Activated naive CD4-positive, alpha-beta T cell treated with anti-CD3 and anti-CD28 coated beads, Interleukin-2, amount 10 ng/mL, durations not matched to agents 7 days and 5 days (primary cell): ENCODE measurements around the gene IL3.

Source experiments
- CTCF ChIA-PET: fragments of 350-600 bp; sonication (Branson Sonifier 250); formaldehyde crosslinking; loops from one replicate; lab custom pipeline; 2021; ENCODE audit warnings: antibody characterized with exemption; lab: Charles Lee
- DNase-seq: peaks from one replicate; pipeline ENCODE4 v3.0.0-alpha.2; 2020
- H3K27ac Mint-ChIP-seq: one replicate; pipeline ENCODE4 v1.8.0; 2021; ENCODE audit warnings: mild to moderate bottlenecking, moderate library complexity, mixed read lengths
- H3K27me3 Mint-ChIP-seq: one replicate; pipeline ENCODE4 v1.8.0; 2021; ENCODE audit warnings: mild to moderate bottlenecking, mixed read lengths
- H3K36me3 Mint-ChIP-seq: one replicate; pipeline ENCODE4 v1.8.0; 2021; ENCODE audit warnings: mixed read lengths
- H3K4me1 Mint-ChIP-seq: one replicate; pipeline ENCODE4 v1.8.0; 2021; ENCODE audit warnings: mixed read lengths
- H3K4me3 Mint-ChIP-seq: one replicate; pipeline ENCODE4 v1.8.0; 2021; ENCODE audit warnings: mild to moderate bottlenecking, moderate library complexity, mixed read lengths
- H3K9me3 Mint-ChIP-seq: one replicate; pipeline ENCODE4 v1.8.0; 2021; ENCODE audit warnings: mixed read lengths

The IL3 gene

GRCh38 chr5:132060501-132061161 is at the start of gene IL3:
IL3 (plus strand) TSS chr5:132060655; CDS start chr5:132060707, 52 bp downstream.
- peaks cover 60% of the 10 kb centered on the region for H3K27me3 Mint-ChIP-seq
- CTCF ChIA-PET = interaction anchor here (3.5 to 5.7 kb wide), 4 partner anchors 48 to 471 kb away, joined by 11 to 64 read pairs (median 34); no protein-coding TSS in a partner anchor
- no peak within 1 kb of the TSS for H3K4me3 Mint-ChIP-seq
- H3K36me3 Mint-ChIP-seq = no peaks in the 10 kb centered on the region
- H3K4me1 Mint-ChIP-seq = peaks cover 54% of the 10 kb centered on the region
- no peaks in the 10 kb centered on the region for H3K9me3 Mint-ChIP-seq
- peak within 1 kb of the TSS; percentile 24 for H3K27ac Mint-ChIP-seq
- DNase-seq = peak; percentile 13

DNA sequence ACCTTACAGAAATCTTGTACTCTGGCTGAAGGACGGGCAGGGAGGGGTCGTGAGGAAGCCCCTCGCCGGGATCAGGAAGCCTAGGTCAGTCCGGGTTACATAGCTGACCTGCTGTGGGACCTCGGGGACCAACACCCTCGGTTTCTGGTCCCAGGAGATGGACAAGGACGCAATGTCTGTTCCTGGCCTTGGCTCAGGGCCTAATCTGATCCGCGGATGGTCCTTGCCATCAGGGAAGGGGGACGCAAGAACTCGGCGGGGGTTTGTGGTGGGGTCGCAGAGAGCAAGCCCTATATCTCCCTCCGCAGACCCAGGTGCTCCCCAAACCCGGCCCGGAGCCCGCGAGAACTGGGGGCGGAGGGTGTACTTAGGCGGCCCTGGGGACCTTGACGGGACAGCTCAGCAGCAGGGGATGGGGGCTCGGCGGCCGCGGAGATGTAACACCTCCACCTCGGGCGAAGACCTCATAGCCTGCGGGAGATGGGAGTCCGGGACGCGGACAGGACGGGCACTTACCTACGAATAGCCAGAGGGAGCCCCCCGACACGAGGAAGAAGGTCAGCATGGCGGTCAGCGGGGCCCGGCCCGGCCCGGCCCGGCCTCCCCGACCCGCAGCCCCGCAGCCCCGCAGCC is 49.4 kb upstream of the IL3 start:
- H3K4me3 Mint-ChIP-seq = peak overlapping the region; percentile 67
- no peak overlapping the region for H3K27ac Mint-ChIP-seq
- peaks cover 86% of the 10 kb centered on the region for H3K27me3 Mint-ChIP-seq
- CTCF ChIA-PET = interaction anchor here (1.4 to 8.0 kb wide), 4 partner anchors 8 to 421 kb away, joined by 3 to 211 read pairs (median 34); partner anchors contain the start of gene IL3
- no peaks in the 10 kb centered on the region for H3K36me3 Mint-ChIP-seq
- peaks cover 30% of the 10 kb centered on the region for H3K4me1 Mint-ChIP-seq
- no peaks in the 10 kb centered on the region for H3K9me3 Mint-ChIP-seq
- DNase-seq = no peak

DNA sequence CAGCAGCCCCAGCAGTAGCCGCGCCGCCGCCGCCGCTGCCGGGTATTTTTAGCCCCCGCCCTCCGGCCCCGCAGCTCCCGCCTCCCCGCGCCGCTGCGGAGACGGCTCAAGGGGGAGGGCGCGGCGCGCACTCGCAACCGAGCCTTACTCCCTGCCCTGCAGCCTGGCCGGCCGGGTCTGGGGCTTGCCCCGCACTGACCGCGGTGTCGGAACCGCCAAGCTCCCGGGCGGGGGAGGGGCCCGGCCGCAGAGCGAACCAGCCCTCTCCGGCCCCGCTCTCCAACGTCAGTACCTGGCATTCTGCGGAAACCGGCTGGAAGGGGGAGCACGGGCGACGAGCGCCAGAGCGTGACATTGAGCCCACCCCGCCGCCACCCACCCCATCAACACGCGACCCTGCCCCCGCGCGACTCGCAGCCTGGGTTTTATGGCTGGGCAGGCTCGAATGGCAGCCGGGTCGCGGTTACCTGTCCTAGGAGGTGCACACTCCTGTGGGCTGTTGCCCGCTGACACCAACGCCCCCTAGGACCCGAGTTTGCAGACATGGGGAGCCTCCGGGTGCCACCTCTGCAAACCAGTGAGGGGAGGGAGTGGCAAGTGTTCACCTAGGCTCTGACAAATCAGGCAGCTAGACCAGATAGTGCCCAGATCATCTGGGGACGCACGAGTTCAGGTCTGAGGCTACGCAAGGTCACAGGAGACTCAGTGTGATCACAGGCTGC is 48.7 kb upstream of the IL3 start, which contains the start of gene ACSL6:
TSS of gene ACSL6 (minus strand) at position 37 of the 722 bp plus-strand sequence. CDS start 105 bp downstream, outside the sequence.
- Mint-ChIP-seq H3K36me3 (no peaks in the 10 kb centered on the region), H3K4me1 (peaks cover 37% of the 10 kb centered on the region), H3K4me3 (peak within 1 kb of the TSS; percentile 67), H3K9me3 (no peaks in the 10 kb centered on the region), H3K27ac (no peak within 1 kb of the TSS), H3K27me3 (peaks cover 89% of the 10 kb centered on the region)
- DNase-seq = peak; percentile 62
- CTCF ChIA-PET = interaction anchor here (1.4 to 8.0 kb wide), 4 partner anchors 8 to 421 kb away, joined by 3 to 211 read pairs (median 7); no protein-coding TSS in a partner anchor

- H3K36me3 Mint-ChIP-seq = no peaks in the 10 kb centered on the region
- peak overlapping the region; percentile 50 for H3K4me3 Mint-ChIP-seq
- peaks cover 92% of the 10 kb centered on the region for H3K27me3 Mint-ChIP-seq
- DNase-seq = peak; percentile 57
- no peak overlapping the region for H3K27ac Mint-ChIP-seq
- peaks cover 41% of the 10 kb centered on the region for H3K4me1 Mint-ChIP-seq
- no peaks in the 10 kb centered on the region for H3K9me3 Mint-ChIP-seq
- CTCF ChIA-PET = interaction anchor here (1.4 to 8.0 kb wide), 4 partner anchors 50 to 423 kb away, joined by 3 to 211 read pairs (median 8); no protein-coding TSS in a partner anchor
These were observed 48.0 kb upstream of the IL3 start for GRCh38 chr5:132012371-132013005.

GRCh38 chr5:132013006-132013689 is 47.3 kb upstream of the IL3 start:
- no peak overlapping the region for H3K4me3 Mint-ChIP-seq
- CTCF ChIA-PET = interaction anchor here (1.4 to 1.7 kb wide), 2 partner anchors 49 to 424 kb away, joined by 5 to 11 read pairs; no protein-coding TSS in a partner anchor
- peaks cover 95% of the 10 kb centered on the region for H3K27me3 Mint-ChIP-seq
- H3K9me3 Mint-ChIP-seq = no peaks in the 10 kb centered on the region
- H3K36me3 Mint-ChIP-seq = no peaks in the 10 kb centered on the region
- no peak overlapping the region for H3K27ac Mint-ChIP-seq
- H3K4me1 Mint-ChIP-seq = peaks cover 43% of the 10 kb centered on the region
- DNase-seq = no peak

- no peak overlapping the region for H3K4me3 Mint-ChIP-seq
- H3K4me1 Mint-ChIP-seq = peaks cover 44% of the 10 kb centered on the region
- CTCF ChIA-PET = interaction anchor here (1.7 kb wide), 1 partner anchor 424 kb away, joined by 5 read pairs; no protein-coding TSS in a partner anchor
- no peak for DNase-seq
- peaks cover 92% of the 10 kb centered on the region for H3K27me3 Mint-ChIP-seq
- H3K27ac Mint-ChIP-seq = no peak overlapping the region
- no peaks in the 10 kb centered on the region for H3K36me3 Mint-ChIP-seq
- H3K9me3 Mint-ChIP-seq = no peaks in the 10 kb centered on the region
These were observed 46.7 kb upstream of the IL3 start for GRCh38 chr5:132013711-132014110.

GRCh38 chr5:132016721-132017250 is 43.7 kb upstream of the IL3 start:
- no peaks in the 10 kb centered on the region for H3K9me3 Mint-ChIP-seq
- CTCF ChIA-PET = interaction anchor here (3.7 kb wide), 1 partner anchor 9 kb away, joined by 12 read pairs; no protein-coding TSS in a partner anchor
- DNase-seq = no peak
- H3K27ac Mint-ChIP-seq = no peak overlapping the region
- peaks cover 69% of the 10 kb centered on the region for H3K27me3 Mint-ChIP-seq
- no peak overlapping the region for H3K4me3 Mint-ChIP-seq
- H3K4me1 Mint-ChIP-seq = peaks cover 57% of the 10 kb centered on the region
- no peaks in the 10 kb centered on the region for H3K36me3 Mint-ChIP-seq

DNA sequence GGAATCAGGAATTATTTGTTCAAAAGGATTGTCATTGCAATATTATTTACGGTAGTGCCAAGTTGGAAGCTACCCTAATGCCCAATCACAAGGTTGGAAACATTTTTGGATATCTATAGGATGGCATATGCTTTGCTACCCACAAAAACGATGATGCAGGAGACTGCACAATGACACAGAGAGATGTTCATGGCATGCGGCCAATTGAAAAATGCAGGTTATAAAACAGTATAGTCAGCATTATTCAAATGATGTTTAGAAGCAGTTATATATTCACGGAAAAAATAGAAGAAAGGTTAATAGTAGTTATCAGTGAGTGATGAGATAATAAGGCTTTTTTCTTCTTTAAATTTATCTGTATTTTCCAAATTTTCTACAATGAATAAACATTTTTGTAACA is 43.1 kb upstream of the IL3 start:
- peaks cover 52% of the 10 kb centered on the region for H3K4me1 Mint-ChIP-seq
- H3K27ac Mint-ChIP-seq = no peak overlapping the region
- CTCF ChIA-PET = interaction anchor here (0.7 to 3.7 kb wide), 2 partner anchors 10 to 46 kb away, joined by 3 to 12 read pairs; no protein-coding TSS in a partner anchor
- H3K36me3 Mint-ChIP-seq = no peaks in the 10 kb centered on the region
- no peak overlapping the region for H3K4me3 Mint-ChIP-seq
- H3K9me3 Mint-ChIP-seq = no peaks in the 10 kb centered on the region
- peaks cover 63% of the 10 kb centered on the region for H3K27me3 Mint-ChIP-seq
- DNase-seq = no peak

- no peak overlapping the region for H3K27ac Mint-ChIP-seq
- peaks cover 56% of the 10 kb centered on the region for H3K4me1 Mint-ChIP-seq
- DNase-seq = no peak
- peaks cover 57% of the 10 kb centered on the region for H3K27me3 Mint-ChIP-seq
- H3K4me3 Mint-ChIP-seq = no peak overlapping the region
- CTCF ChIA-PET = interaction anchor here (0.7 to 3.7 kb wide), 2 partner anchors 10 to 45 kb away, joined by 3 to 12 read pairs; no protein-coding TSS in a partner anchor
- H3K9me3 Mint-ChIP-seq = no peaks in the 10 kb centered on the region
- no peaks in the 10 kb centered on the region for H3K36me3 Mint-ChIP-seq
These were observed 42.5 kb upstream of the IL3 start for GRCh38 chr5:132017738-132018625.

- Mint-ChIP-seq H3K27ac (peak overlapping the region; percentile 97), H3K36me3 (no peaks in the 10 kb centered on the region), H3K27me3 (peaks cover 43% of the 10 kb centered on the region), H3K9me3 (no peaks in the 10 kb centered on the region), H3K4me1 (peaks cover 61% of the 10 kb centered on the region), H3K4me3 (peak overlapping the region; percentile 13)
- CTCF ChIA-PET = interaction anchor here (0.8 to 3.7 kb wide), 7 partner anchors 8 to 430 kb away, joined by 3 to 12 read pairs (median 4); partner anchors contain the start of gene ACSL6
- DNase-seq = no peak
These were observed 41.1 kb upstream of the IL3 start for GRCh38 chr5:132019337-132019736.

- H3K27ac Mint-ChIP-seq = peak overlapping the region; percentile 97
- H3K4me3 Mint-ChIP-seq = peak overlapping the region; percentile 52
- H3K27me3 Mint-ChIP-seq = peaks cover 38% of the 10 kb centered on the region
- peaks cover 61% of the 10 kb centered on the region for H3K4me1 Mint-ChIP-seq
- no peaks in the 10 kb centered on the region for H3K36me3 Mint-ChIP-seq
- peak; percentile 89 for DNase-seq
- no peaks in the 10 kb centered on the region for H3K9me3 Mint-ChIP-seq
- CTCF ChIA-PET = interaction anchor here (0.7 to 1.5 kb wide), 7 partner anchors 9 to 431 kb away, joined by 3 to 7 read pairs (median 4); partner anchors contain the start of gene ACSL6
These were observed 40.4 kb upstream of the IL3 start for GRCh38 chr5:132019857-132020555.
